Cardiac muscle cell (in vitro differentiated cells and primary cell): ENCODE measurements around the gene TMEM175. TPM values are rescaled to one million over a fixed set of nuclear protein-coding genes. Genes with fewer than 3 reads are reported as not detected.

Experiments
- DNase-seq, 2 donors: peaks; one replicate each; pipeline versions ENCODE4 v3.0.0 to v3.0.0-alpha.2; 2010 to 2017; ENCODE audit warnings: low read depth in 1 of 2, low spot score in 1 of 2
- H3K27ac ChIP-seq: fragments of 200-600 bp; sonication (generic); 2 replicates; pipeline ENCODE4 v1.5.1; 2016
- H3K27me3 ChIP-seq: fragments of 200-600 bp; sonication (generic); 2 replicates; pipeline ENCODE4 v1.6.0; 2016; ENCODE audit warnings: control low read depth
- H3K36me3 ChIP-seq: fragments of 200-600 bp; sonication (generic); 2 replicates; pipeline ENCODE4 v1.5.1; 2016; ENCODE audit warnings: control low read depth
- H3K4me1 ChIP-seq: fragments of 200-600 bp; sonication (generic); 2 replicates; pipeline ENCODE4 v1.8.1; 2017; ENCODE audit warnings: low read depth, mild to moderate bottlenecking, mixed run types
- H3K4me3 ChIP-seq: fragments of 200-600 bp; sonication (generic); 2 replicates; pipeline ENCODE4 v1.5.1; 2016; ENCODE audit warnings: mild to moderate bottlenecking
- H3K9me3 ChIP-seq: fragments of 200-600 bp; sonication (generic); 2 replicates; pipeline ENCODE4 v1.5.1; 2017; ENCODE audit warnings: low read depth, mild to moderate bottlenecking, control low read depth
- polyA plus RNA-seq: library from polyadenylated mRNA; unstranded; fragments of >200 nt; fragmentation: Nextera tagmentation; extraction: Ambion mirVana; gene quantifications from 2 replicates; pipeline ENCODE4 v1.2.1, GENCODE V29; 2016
- total RNA-seq: library from RNA; depleted of rRNA; stranded (reverse); fragments of >200 nt; gene quantifications from 2 replicates; pipeline ENCODE4 v1.2.3, GENCODE V29; 2016
- TF ChIP-seq, protein P1 (sequence below): IDR thresholded peaks from 2 replicates; pipeline ENCODE4 v1.5.1; 2012; ENCODE audit warnings: low read depth, mild to moderate bottlenecking, low read length

The TMEM175 gene
- total and polyA plus RNA-seq, 2 experiments from 2014 or later, result 31.6 to 35.1 TPM

DNA sequence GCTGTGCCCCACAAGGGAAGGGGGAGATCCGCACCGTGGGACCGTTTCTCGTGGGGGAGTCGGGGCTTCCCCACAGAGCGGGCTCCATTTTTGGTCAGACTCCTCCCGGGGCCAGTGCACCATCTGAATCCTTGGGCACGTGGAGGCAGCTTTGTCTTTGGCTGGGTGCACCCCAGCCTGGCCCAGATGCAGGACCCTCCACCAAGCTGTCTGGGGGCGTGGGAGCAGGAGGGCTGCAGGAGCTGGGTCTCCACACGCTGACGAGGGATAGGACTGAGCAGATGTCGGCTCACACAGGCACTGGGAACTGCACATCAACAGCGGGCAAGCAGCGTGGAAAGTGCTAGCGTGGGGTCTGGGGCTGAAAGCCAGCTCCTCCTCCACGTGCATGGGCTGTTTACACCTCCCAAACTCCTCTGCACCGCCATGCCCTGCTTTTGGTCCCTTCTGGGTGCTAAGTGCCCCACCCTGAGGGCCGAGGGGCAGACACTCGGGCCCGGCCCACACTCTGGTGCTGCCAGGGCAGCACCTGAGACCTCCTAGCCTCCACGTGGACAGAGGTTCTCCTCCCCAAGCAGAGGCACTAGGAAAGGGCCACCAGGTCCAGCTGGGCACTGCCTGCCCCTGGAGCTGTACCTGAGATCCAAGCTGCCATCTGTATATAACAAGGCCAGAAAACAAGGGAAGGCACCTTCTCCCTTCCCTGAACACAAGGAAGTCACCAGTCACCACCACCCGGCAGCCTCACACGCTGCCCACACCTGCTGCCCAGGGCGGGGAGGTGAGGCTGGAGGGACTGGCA, 27.3 kb downstream of the TMEM175 start:
- no peak overlapping the region for H3K4me3 ChIP-seq
- H3K4me1 ChIP-seq, result no peaks in the 10 kb centered on the region
- no peak for DNase-seq
- TF ChIP-seq, protein P1, sequence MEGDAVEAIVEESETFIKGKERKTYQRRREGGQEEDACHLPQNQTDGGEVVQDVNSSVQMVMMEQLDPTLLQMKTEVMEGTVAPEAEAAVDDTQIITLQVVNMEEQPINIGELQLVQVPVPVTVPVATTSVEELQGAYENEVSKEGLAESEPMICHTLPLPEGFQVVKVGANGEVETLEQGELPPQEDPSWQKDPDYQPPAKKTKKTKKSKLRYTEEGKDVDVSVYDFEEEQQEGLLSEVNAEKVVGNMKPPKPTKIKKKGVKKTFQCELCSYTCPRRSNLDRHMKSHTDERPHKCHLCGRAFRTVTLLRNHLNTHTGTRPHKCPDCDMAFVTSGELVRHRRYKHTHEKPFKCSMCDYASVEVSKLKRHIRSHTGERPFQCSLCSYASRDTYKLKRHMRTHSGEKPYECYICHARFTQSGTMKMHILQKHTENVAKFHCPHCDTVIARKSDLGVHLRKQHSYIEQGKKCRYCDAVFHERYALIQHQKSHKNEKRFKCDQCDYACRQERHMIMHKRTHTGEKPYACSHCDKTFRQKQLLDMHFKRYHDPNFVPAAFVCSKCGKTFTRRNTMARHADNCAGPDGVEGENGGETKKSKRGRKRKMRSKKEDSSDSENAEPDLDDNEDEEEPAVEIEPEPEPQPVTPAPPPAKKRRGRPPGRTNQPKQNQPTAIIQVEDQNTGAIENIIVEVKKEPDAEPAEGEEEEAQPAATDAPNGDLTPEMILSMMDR, result no peak
- no peaks in the 10 kb centered on the region for H3K27me3 ChIP-seq
- no peaks in the 10 kb centered on the region for H3K9me3 ChIP-seq
- H3K36me3 ChIP-seq, result no peaks in the 10 kb centered on the region
- H3K27ac ChIP-seq, result no peak overlapping the region

DNA sequence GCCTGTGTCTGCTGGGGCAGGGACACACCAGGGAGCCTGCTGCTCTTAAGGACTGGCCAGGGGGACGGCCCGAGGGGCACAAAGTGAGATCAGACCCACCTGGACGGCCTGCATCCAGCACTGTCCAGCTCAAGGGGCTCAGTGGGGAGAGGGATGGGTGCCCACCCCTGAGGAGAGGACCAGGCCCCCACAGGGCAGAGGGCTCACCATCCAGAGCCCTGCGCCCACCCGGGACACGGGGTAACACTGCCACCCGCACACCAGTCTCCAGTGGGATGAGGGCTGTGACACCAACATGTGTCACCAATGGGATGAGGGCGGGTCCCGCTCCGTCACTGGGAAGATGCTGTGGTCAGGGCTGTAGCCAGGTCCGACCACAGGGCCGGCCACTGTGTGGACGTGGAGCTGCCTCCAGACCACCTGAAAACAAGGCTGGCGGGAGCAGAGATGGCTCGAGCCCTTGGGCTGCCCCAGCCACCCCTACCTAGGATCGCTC, 27.9 kb downstream of the TMEM175 start:
- Histone ChIP-seq H3K27me3 (no peaks in the 10 kb centered on the region), H3K36me3 (no peaks in the 10 kb centered on the region), H3K9me3 (no peaks in the 10 kb centered on the region), H3K27ac (no peak overlapping the region), H3K4me3 (no peak overlapping the region), H3K4me1 (no peaks in the 10 kb centered on the region)
- DNase-seq, result no peak
- TF ChIP-seq, protein P1, result no peak

DNA sequence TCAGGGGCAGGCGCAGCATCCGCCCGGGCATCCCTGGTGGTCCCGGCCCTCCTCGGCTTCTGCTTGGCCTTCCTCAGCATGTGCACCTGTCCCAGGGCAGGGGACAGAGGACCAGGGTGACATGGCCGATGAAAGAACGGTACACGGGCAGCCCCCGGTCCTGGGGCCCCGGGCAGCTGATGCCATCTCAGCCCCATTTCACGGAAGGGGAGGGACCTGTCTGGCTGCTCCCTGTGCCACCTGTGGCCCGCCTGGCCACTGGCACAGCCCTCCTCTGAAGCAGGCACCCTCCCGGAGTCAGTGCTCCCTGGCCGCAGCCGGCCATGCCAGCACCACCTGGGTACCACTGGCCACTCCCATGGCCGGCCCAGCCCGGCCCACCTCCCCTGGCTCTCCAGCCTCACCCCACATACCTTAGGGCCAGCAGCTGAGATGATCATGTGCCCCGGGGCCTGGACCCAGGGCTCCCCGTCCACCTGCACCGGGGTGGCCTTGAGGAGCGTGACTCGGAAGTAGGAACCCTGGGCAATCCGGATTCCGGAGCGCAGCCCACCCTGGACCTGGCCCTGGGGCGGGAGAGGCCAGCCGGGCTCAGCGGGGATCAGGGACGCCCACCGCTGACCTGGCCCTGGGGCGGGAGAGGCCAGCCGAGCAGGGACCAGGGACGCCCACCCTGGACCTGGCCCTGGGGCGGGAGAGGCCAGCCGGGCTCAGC, 28.5 kb downstream of the TMEM175 start:
- no peak overlapping the region for H3K4me3 ChIP-seq

DNA sequence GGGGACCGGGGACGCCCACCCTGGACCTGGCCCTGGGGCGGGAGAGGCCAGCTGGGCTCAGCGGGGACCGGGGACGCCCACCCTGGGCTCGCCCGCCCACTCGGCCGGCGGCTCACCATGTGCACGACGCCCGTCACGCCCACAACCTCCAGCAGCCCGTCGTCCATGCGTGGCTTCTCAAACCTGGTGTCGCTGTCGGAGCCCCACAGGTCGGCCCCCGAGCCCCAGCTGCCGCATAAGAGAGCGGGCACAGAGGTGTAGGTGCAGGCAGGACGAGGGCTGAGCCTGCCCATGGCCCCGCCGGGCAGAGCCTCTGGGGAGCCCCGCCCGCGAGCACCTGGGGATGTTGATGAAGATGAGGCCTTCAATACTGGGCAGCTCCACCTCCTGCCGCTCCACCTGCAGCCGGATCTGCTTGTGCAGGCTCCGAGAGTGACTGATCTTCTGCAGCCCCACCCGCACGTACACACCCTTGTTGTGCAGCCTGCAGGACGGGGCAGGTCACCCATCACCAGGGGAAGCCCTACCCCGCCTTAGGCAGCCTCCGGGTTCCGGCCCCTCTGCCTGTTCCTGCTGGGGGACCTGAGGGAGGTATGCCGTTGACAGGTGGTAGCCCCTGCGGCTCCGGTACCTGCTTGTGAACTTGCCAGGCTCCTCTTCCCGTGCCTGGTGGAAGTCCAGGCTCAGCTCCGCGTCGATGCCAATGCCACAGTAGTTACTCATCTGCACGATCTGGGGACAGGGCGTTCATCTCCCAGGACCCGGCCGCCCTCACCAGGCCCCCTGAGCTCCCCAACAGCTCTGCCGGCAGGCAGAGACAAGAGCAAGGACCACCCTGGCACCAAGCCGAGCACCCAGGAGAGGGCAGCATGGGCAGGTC, 29.3 kb downstream of the TMEM175 start:
- no peak for DNase-seq
- TF ChIP-seq, protein P1, result no peak

More for the DNA sequence above, 28.5 kb downstream of the TMEM175 start:
- TF ChIP-seq, protein P1, result no peak
- H3K9me3 ChIP-seq, result no peaks in the 10 kb centered on the region
- H3K4me1 ChIP-seq, result no peaks in the 10 kb centered on the region
- H3K27me3 ChIP-seq, result no peaks in the 10 kb centered on the region
- no peak overlapping the region for H3K27ac ChIP-seq
- no peak for DNase-seq
- H3K36me3 ChIP-seq, result no peaks in the 10 kb centered on the region

More for the DNA sequence above, 29.3 kb downstream of the TMEM175 start:
- H3K9me3 ChIP-seq, result no peaks in the 10 kb centered on the region
- H3K4me3 ChIP-seq, result no peak overlapping the region
- no peaks in the 10 kb centered on the region for H3K36me3 ChIP-seq
- H3K4me1 ChIP-seq, result no peaks in the 10 kb centered on the region
- no peak overlapping the region for H3K27ac ChIP-seq
- peaks cover 2% of the 10 kb centered on the region for H3K27me3 ChIP-seq
